ENCODE data around the gene SIVA1. TPM values are rescaled to one million over a fixed set of nuclear protein-coding genes. Genes with fewer than 3 reads are reported as not detected.

SIVA1 gene
- total RNA-seq, 1 donor from 2014 or later: 90.1 TPM

DNA sequence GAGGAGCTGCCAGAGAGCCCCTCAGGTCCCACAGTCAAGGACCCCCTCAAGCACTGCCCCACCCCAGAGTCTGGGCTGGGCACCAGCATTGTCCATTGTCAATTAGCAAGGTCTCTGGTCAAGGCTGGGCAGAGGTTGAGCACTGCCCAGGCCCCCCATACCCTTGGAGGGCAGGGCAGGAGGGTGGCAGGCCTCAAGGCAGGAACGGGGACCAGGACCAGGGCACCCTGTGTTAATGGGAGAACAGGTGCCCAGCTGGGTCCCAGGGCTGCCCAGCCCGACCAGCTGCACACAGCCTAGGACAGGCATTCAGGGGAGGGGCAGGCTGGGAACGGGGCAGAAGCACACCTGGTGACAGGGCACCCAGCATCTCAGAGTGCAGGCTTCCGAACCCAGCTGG is 18.4 kb downstream of the SIVA1 start:
- TF ChIP-seq, protein P1, sequence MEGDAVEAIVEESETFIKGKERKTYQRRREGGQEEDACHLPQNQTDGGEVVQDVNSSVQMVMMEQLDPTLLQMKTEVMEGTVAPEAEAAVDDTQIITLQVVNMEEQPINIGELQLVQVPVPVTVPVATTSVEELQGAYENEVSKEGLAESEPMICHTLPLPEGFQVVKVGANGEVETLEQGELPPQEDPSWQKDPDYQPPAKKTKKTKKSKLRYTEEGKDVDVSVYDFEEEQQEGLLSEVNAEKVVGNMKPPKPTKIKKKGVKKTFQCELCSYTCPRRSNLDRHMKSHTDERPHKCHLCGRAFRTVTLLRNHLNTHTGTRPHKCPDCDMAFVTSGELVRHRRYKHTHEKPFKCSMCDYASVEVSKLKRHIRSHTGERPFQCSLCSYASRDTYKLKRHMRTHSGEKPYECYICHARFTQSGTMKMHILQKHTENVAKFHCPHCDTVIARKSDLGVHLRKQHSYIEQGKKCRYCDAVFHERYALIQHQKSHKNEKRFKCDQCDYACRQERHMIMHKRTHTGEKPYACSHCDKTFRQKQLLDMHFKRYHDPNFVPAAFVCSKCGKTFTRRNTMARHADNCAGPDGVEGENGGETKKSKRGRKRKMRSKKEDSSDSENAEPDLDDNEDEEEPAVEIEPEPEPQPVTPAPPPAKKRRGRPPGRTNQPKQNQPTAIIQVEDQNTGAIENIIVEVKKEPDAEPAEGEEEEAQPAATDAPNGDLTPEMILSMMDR (conservative IDR thresholded peaks at IDR 0.05): no peak
- Mint-ChIP-seq H3K4me3 (no peak overlapping the region), H3K27ac (no peak overlapping the region), H3K36me3 (peaks cover 9% of the 10 kb centered on the region), H3K4me1 (ENCODE audit: unreplicated experiment) (peaks cover 31% of the 10 kb centered on the region), H3K27me3 (no peaks in the 10 kb centered on the region), H3K9me3 (no peaks in the 10 kb centered on the region)
- no peak for DNase-seq (ENCODE audit: extremely low spot score, unreplicated experiment)

DNA sequence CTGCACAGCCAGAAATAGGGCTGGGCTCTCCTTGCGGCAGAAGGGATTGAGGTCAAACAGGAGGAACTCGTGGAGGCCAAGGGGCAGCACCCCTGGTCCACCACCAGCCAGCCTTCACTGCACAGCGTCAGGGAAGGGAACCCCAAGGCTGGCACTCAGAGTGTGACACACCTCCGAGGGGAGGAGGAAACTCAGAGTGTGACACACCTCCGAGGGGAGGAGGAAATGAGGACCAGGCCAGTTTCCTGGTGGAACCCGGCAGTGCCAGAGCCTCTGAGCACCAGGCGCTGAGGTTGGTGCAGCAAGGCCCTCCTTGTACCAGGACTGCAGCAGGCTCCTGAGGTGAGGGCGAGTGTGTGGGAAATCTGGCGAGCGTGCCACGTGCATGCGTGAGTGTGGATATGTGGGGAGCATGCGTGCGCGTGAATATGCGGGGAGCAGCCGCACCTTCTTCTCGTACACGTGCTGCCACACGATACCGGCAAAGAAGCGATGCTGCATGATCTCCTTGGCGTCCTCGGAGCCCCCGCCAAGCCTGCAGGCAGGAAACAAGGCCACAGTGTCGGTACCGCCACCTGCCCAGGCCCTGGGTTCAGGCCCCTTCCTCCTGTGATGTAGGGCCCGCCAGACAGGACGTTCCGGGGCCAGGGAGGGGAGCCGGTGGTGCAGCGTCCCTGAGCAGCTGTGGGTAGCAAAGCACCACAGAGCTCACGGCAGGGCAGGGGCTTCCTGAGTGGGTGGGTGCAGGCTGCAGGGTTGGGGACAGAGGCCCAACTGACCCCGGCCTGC is 19.2 kb downstream of the SIVA1 start:
- DNase-seq (ENCODE audit: extremely low spot score, unreplicated experiment): no peak
- peaks cover 9% of the 10 kb centered on the region for H3K36me3 Mint-ChIP-seq
- no peak overlapping the region for H3K27ac Mint-ChIP-seq
- H3K4me3 Mint-ChIP-seq: no peak overlapping the region
- peaks cover 24% of the 10 kb centered on the region for H3K4me1 Mint-ChIP-seq (ENCODE audit: unreplicated experiment)
- no peaks in the 10 kb centered on the region for H3K9me3 Mint-ChIP-seq
- H3K27me3 Mint-ChIP-seq: no peaks in the 10 kb centered on the region
- TF ChIP-seq, protein P1 (conservative IDR thresholded peaks at IDR 0.05): no peak

GRCh38 chr14:104772707-104773504 is 20.0 kb downstream of the SIVA1 start:
- Mint-ChIP-seq H3K4me1 (ENCODE audit: unreplicated experiment) (peaks cover 19% of the 10 kb centered on the region), H3K36me3 (peaks cover 9% of the 10 kb centered on the region), H3K27me3 (no peaks in the 10 kb centered on the region), H3K9me3 (no peaks in the 10 kb centered on the region), H3K4me3 (no peak overlapping the region), H3K27ac (no peak overlapping the region)
- TF ChIP-seq, protein P1 (conservative IDR thresholded peaks at IDR 0.05): no peak
- no peak for DNase-seq (ENCODE audit: extremely low spot score, unreplicated experiment)

DNA sequence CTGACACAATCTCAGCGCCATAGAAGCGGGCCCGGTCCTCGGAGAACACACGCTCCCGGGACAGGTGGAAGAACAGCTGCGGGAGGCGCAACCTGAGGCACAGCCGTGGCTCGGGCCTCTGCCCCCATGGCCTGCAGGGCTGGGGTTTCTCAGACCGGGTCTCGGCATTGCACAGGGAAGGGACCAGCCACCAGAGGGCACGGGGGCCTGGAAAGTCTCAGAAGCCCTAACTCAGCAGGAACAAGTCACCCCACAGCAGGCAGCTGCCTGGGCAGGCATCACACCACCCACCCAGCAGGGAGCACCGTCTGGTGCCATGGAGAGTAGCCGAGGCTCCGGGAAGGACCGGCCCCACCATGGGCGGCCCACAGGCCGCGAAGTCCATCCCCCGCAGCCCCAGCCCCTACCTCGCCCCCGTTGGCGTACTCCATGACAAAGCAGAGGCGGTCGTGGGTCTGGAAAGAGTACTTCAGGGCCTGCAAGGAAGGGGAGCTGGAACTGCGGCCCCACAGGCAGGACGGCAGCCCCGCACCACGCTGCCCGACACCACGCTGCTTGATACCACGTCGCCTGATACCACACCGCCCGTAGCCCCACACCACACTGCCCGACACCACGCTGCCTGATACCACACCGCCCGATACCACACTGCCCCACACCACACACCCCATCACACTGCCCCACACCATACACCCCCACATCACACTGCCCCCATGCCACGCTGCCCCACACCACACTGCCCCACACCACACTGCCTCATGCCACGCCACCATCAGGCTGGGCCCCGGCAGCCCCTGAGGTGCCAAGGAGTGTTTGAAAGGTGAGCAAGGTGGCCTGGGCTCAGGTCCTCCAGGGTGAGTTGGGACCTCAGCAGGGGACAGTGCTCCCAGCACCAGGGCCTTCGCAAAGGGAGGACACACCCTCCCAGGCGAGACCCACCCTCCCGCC is 20.8 kb downstream of the SIVA1 start:
- H3K4me1 Mint-ChIP-seq (ENCODE audit: unreplicated experiment): peaks cover 19% of the 10 kb centered on the region
- no peak for DNase-seq (ENCODE audit: extremely low spot score, unreplicated experiment)
- no peaks in the 10 kb centered on the region for H3K27me3 Mint-ChIP-seq
- no peak overlapping the region for H3K4me3 Mint-ChIP-seq
- no peak overlapping the region for H3K27ac Mint-ChIP-seq
- no peaks in the 10 kb centered on the region for H3K9me3 Mint-ChIP-seq
- TF ChIP-seq, protein P1 (conservative IDR thresholded peaks at IDR 0.05): no peak
- H3K36me3 Mint-ChIP-seq: peaks cover 9% of the 10 kb centered on the region

DNA sequence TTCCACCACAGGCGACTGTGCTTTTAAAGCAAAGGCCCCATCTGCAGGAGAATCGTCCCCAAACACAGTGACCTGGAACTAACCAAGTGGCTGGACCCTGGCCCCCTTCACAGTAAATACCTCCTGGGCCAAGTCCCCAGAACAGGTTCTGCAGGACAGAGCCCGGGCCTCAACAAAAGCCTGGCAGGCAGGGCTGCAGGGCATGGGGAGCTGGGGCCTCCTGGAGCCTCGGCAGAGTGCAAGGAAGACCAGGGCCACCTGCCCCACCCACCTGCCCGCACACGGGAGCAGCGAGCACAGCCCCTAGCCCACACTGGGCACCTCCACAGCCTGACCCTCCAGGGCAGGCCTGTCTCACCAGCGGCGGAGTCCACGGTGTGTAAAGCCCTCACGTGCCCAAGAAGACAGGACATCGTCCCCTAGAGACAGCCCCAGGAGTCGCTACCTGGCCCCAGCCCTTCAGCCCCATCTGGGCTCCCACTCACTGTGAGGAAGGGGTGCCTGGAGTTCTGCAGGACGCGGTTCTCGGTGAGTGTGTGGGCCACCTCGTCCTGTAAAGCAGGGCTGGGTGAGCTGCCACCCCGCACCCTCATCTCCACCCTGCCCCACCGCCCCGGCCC is 21.6 kb downstream of the SIVA1 start:
- H3K4me3 Mint-ChIP-seq: no peak overlapping the region
- DNase-seq (ENCODE audit: extremely low spot score, unreplicated experiment): no peak
- H3K4me1 Mint-ChIP-seq (ENCODE audit: unreplicated experiment): peaks cover 11% of the 10 kb centered on the region
- H3K27me3 Mint-ChIP-seq: no peaks in the 10 kb centered on the region
- H3K36me3 Mint-ChIP-seq: peaks cover 9% of the 10 kb centered on the region
- H3K9me3 Mint-ChIP-seq: no peaks in the 10 kb centered on the region
- TF ChIP-seq, protein P1 (conservative IDR thresholded peaks at IDR 0.05): no peak
- no peak overlapping the region for H3K27ac Mint-ChIP-seq
